Astrocyte of the hippocampus (primary cell): ENCODE data around the gene ERCC5.

Source experiments
- DNase-seq: peaks from one replicate; pipeline ENCODE4 v3.0.0; 2011; ENCODE audit warnings: low read depth, low spot score

ERCC5 gene

DNA sequence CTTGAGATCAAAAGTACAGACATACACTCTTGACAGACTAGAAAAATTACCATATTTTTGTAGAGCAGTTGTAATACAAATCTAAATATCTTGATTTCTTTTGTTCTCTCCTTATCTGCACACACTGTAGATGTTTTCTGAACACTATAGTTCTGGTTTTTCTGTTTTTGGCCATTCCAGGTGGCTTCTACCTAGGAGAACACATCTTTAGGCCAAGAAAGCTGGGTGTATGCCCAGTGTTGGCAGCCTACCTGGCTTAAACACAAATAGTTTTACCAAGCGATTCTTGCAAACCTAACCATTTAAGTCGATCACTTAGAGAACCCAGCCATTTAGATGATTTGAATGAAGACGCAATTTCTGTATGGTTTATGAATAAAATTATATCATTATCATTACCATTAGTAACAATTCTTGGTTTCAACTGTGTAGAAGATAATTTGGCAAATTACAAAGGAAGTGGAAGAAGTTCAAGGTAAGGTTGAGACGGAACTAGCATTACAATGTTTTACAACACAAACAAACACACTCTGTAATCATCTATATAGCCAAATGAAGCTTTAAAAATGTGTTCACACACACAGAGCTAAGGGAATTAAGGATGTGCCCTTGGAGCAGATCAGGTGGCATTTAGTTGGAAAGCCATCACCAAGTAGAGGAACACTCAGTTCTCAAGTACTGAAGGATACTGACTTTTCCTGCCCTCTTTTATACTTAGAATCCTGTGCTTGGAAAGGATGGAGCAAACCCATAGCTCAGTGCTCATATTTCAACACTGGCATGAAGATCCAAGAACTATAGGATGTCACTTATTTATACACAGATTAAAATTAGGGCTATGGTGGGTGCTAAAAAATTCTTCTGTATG, 36.2 kb downstream of the ERCC5 start:
- DNase-seq: no peak

DNA sequence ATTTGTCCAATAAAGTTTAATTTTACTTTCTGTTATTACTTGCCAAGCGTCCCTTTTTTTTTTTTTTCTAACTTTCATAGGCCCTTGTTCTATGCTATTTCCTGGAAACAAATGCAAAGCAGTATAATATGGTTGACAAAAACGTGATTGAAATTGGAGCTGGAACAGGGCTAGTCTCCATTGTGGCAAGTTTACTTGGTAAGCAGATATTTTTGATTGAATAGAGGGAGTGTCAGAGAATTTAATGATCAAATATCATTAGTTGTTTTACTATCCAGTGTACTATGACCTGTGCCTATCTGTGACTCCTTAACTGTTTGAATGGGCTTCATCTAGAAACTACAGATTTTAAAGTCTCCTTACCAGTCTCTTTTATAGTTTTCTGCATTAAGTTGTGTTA, 46.7 kb downstream of the ERCC5 start:
- DNase-seq: no peak

GRCh38 chr13:102897371-102898138, 51.7 kb downstream of the ERCC5 start:
- no peak for DNase-seq

DNA sequence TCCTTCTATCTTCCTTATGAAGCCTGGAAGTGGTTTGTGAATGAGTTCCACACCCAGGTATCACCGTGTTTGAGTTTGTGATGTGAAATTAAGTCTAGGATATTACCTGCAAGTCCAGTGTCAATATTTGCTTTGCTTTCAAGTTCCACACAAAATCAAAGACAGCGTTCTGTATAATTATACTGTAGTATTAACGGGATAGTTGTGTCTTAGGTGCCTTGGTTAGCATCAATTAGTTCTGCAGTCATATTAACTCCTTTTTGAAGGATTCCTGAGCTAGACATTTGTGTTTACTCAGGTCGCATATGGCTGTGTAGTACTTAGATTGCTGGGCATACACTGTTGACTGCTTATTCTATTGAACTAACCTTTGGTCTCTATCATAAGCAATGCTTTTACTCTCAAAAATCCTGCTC, 54.4 kb downstream of the ERCC5 start:
- DNase-seq: no peak

GRCh38 chr13:102901056-102901455, 55.2 kb downstream of the ERCC5 start:
- DNase-seq: no peak

DNA sequence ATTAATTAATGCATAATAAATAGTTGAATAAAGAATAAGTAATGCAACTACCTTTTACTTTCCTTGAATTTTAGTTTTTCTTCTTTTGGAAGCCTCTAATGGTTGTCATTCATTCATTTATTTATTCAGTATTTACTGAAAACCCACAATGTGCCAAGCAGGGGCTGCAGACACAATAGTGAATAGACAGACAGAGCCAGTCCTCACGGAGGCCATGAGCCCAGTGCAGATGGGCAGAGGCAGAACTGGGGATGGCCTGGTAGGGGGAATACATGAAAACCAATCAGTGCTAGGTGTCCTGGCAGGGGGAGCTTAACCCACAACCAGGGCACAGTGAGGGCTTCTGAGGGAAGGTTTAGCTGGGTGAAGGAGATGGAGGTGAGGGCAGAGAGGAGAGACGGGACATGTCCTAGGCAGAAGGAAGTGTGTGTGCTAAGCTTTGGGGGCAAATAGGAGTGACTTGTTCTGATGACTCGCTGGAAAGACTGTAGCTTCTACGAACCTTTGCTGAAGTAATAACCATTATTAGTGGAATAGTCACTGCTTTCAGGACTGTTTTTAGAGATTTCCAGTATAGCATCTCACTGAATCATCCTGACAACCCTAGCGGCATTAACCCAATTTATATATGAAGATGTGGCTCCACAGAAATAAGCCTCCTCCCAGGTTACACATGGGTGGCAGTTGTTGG, 55.9 kb downstream of the ERCC5 start:
- no peak for DNase-seq

GRCh38 chr13:102902789-102903347, 57.0 kb downstream of the ERCC5 start:
- no peak for DNase-seq

DNA sequence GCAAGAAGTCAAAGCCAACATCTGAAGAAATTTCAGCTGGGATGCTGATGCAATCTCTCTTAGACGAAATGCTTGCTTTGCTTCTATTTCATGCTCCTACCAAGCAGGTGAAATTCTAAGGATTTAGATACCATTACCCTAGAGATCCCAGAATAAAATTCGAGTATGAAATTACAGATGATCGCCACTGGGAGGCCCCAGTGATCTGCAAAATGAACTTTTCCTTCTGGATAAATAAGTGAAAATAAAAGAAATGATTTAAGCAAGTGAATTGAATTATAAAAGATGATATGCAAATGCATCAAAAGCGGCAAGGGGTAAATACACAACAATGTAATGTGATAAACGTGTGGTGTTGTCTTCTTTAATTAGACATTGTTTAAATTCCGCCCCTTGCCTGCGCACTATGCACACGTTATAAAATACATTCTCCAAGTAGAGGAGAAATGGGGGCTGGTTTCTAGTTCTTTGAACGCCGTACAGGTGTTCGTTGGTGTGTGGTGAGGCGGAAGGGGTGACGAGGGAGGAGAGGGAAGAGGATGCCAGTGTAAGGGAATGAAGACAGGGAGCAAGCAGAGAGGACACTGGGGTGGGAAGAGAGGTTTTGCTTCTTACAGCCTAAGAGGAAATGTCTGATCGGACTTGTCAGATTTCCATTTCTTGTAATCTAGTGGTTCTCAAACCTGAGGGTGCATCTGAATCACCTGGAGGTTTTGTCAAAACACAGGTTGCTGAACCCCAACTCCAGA, 58.0 kb downstream of the ERCC5 start:
- DNase-seq: peak; percentile 46

- no peak for DNase-seq
These were observed 58.6 kb downstream of the ERCC5 start for GRCh38 chr13:102904408-102904862.

DNA sequence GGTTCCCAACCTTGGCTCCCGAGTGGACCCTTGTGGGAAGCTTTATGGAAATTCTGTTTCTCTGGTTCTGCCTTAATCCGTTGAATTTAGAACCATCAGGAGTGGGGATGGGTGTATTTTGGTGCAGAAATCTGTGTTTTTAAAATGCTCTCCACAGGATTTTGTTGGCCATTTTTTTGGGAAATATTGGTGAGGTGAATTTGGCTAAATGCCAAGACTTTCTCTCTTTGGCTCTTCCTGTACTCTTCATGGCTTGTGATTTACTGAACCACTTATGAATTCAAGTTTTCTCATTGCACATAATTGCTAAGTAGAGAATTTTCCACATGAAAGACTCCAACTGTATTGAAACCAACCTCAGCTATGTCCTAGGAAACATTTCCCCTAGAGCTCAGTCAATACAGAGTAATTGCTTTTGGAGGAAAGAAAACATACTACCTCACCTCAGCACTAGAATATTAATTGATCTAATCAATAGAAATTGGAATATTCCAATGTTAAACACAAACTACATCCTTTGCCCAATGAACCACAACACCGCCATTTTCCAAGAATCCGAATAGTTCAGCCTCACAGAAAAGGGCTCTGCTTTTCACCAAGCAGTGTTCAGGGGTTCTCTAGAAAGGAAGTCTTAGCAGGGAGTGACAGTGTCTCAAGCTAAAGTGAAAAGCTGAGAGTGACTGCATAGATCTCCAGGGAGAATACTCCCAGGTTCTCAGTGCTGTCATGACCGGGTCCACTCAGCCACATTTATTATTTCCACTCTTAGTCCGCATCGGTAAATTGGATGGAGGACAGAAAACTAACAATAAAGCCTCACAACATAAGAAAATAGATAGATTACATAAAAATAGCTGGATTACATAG, 60.3 kb downstream of the ERCC5 start:
- DNase-seq: peak; percentile 21

- DNase-seq: no peak
These were observed 61.4 kb downstream of the ERCC5 start for GRCh38 chr13:102907016-102907756.

DNA sequence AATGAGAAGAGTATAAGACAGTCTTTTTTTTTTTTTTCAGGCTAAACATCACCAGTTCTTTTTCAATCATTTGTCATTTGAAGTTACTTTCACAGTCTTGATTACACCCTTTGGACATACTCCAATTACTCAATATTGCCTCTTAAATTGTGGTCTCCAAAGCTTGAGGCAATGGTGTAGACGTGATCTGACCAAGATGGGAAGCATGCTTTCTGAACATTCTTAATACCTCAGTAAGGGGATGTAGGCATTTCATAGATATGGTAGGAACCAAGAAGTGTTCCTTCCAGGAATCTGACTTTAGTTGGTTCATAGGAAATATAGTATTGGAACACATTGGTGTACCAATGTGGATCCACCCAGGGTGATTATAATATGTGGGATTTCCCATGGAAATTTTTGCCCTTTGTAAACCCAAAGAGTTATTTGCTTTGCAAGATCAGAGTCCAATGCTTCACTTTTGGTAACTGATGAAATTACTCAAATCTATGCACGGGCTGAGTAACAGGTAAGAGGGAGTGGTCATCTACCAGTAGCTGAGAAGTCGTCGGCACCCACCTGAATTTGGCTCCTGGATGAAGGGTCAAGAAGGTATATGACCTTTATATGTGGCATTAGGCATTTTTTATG, 62.2 kb downstream of the ERCC5 start:
- DNase-seq: no peak

GRCh38 chr13:102909971-102910370, 64.1 kb downstream of the ERCC5 start:
- DNase-seq: no peak

DNA sequence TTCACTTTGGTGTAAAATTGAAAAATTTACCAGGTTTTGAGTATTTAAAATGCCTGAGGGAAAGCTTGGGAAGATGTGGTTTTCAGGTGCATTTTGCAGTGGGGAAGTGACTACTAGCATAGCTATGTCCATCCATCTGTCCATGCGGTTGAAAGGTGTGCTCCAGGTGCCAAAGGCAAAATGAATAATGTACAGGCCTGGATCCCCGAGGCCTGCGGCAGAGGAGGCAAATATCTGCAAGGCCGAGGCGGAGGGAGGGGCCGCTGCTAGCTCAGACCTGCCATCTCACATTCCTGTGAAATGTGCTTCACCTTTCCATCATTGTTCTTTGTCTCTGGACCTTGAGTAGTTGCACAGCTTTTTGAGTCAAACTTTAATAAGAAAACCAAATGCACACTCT, 65.5 kb downstream of the ERCC5 start:
- DNase-seq: no peak

DNA sequence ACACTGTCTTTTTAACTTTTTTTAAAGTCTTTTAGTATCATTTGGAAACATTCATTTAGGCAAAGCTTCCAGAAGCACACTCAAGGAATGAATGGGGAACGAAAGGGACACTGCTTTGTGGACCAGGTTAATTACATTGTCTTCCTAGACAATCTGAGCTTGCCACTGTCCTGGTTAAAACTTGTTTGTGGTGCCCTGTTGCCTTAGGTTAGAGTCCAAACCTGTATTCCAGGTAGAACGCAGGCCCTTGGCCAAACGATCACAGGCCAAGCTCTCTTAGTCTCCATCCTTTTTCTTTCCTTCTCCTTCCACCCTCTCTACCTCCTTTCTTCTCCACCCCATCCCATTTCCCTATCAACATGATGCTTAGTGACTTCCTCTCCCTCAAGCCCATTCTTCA, 66.8 kb downstream of the ERCC5 start:
- DNase-seq: no peak

- peak; percentile 74 for DNase-seq
These were observed 68.1 kb downstream of the ERCC5 start for GRCh38 chr13:102913914-102914313.

GRCh38 chr13:102914339-102914930, 68.6 kb downstream of the ERCC5 start:
- peak; percentile 9 for DNase-seq

- DNase-seq: no peak
These were observed 69.6 kb downstream of the ERCC5 start for GRCh38 chr13:102915393-102915930.
